WTC11 (cell line): ENCODE measurements around the gene CAMKK2. TPM values are rescaled to one million over a fixed set of nuclear protein-coding genes. Genes with fewer than 3 reads are reported as not detected.

ENCODE experiments used
- ATAC-seq: fragments of 200-7000 bp; cut with Tn5 transposase; 2 replicates; pipeline ENCODE4 v1.10.0; 2021; ENCODE audit warnings: mild to moderate bottlenecking, moderate library complexity
- CTCF ChIA-PET: fragments of 300-600 bp; sonication (Branson Sonifier 250); formaldehyde crosslinking; loops from one replicate; lab custom pipeline; 2021; ENCODE audit warnings: antibody characterized with exemption; lab: Charles Lee
- POLR2A ChIA-PET: fragments of 350-600 bp; sonication (Branson Sonifier 250); formaldehyde crosslinking; loops from one replicate; lab custom pipeline; 2021; ENCODE audit warnings: antibody characterized with exemption; lab: Charles Lee
- DNase-seq: peaks from one replicate; pipeline ENCODE4 v3.0.0; 2021; ENCODE audit warnings: low spot score
- H3K27ac Mint-ChIP-seq: 2 replicates; pipeline ENCODE4 v1.8.0; 2021; ENCODE audit warnings: mixed read lengths
- H3K27me3 Mint-ChIP-seq: 2 replicates; pipeline ENCODE4 v1.8.0; 2021; ENCODE audit warnings: low read depth, mild to moderate bottlenecking, moderate library complexity, mixed read lengths
- H3K36me3 Mint-ChIP-seq: 2 replicates; pipeline ENCODE4 v1.8.0; 2021; ENCODE audit warnings: mixed read lengths
- H3K4me1 Mint-ChIP-seq: 2 replicates; pipeline ENCODE4 v1.8.0; 2022; ENCODE audit warnings: mixed read lengths
- H3K4me3 Mint-ChIP-seq: 2 replicates; pipeline ENCODE4 v1.8.0; 2021; ENCODE audit warnings: mild to moderate bottlenecking, moderate library complexity, mixed read lengths
- H3K9me3 Mint-ChIP-seq: 2 replicates; pipeline ENCODE4 v1.8.0; 2021; ENCODE audit warnings: mixed read lengths
- EMX1 ChIP-seq: fragments of 250-450 bp; sonication (Bioruptor Pico); IDR thresholded peaks from 2 replicates; pipeline ENCODE4 v1.8.0; 2021; ENCODE audit warnings: mild to moderate bottlenecking
- GABPB1 ChIP-seq: sonication (generic); formaldehyde crosslinking; IDR thresholded peaks from 2 replicates; pipeline ENCODE4 v1.8.1; 2023; ENCODE audit warnings: mild to moderate bottlenecking, missing genetic modification reagents
- GRHL2 ChIP-seq: fragments of 250-450 bp; sonication (Bioruptor Pico); IDR thresholded peaks from 2 replicates; pipeline ENCODE4 v1.8.0; 2022; ENCODE audit warnings: mild to moderate bottlenecking, moderate library complexity; ENCODE audit not compliant: insufficient replicate concordance, severe bottlenecking
- KAT7 ChIP-seq: sonication (generic); formaldehyde crosslinking; IDR thresholded peaks from 2 replicates; pipeline ENCODE4 v1.8.1; 2023; ENCODE audit warnings: missing genetic modification reagents, mild to moderate bottlenecking, borderline replicate concordance
- MYBL2 ChIP-seq: sonication (generic); formaldehyde crosslinking; IDR thresholded peaks from 2 replicates; pipeline ENCODE4 v1.8.1; 2023; ENCODE audit warnings: mild to moderate bottlenecking, moderate library complexity, missing genetic modification reagents
- NFE2L1 ChIP-seq: sonication (generic); formaldehyde crosslinking; IDR thresholded peaks from 2 replicates; pipeline ENCODE4 v1.8.1; 2023; ENCODE audit warnings: missing genetic modification reagents
- NR2C2 ChIP-seq: sonication (generic); formaldehyde crosslinking; IDR thresholded peaks from 2 replicates; pipeline ENCODE4 v1.8.0; 2022; ENCODE audit warnings: mild to moderate bottlenecking, missing genetic modification reagents
- SMAD3 ChIP-seq: sonication (generic); formaldehyde crosslinking; IDR thresholded peaks from 2 replicates; pipeline ENCODE4 v1.8.0; 2022; ENCODE audit warnings: missing genetic modification reagents, mild to moderate bottlenecking, borderline replicate concordance
- SOX15 ChIP-seq: fragments of 250-450 bp; sonication (Bioruptor Pico); IDR thresholded peaks from 2 replicates; pipeline ENCODE4 v1.9.0; 2021; ENCODE audit warnings: mild to moderate bottlenecking
- ZMAT4 ChIP-seq: fragments of 250-450 bp; sonication (Bioruptor Pico); IDR thresholded peaks from 2 replicates; pipeline ENCODE4 v1.9.0; 2021; ENCODE audit warnings: mild to moderate bottlenecking
- ZNF232 ChIP-seq: sonication (generic); formaldehyde crosslinking; IDR thresholded peaks from 2 replicates; pipeline ENCODE4 v1.8.0; 2022; ENCODE audit warnings: mild to moderate bottlenecking, missing genetic modification reagents
- ZNF263 ChIP-seq: sonication (generic); formaldehyde crosslinking; IDR thresholded peaks from 2 replicates; pipeline ENCODE4 v1.8.1; 2022; ENCODE audit warnings: low read depth, mild to moderate bottlenecking, moderate library complexity, missing genetic modification reagents
- ZNF281 ChIP-seq: sonication (generic); formaldehyde crosslinking; IDR thresholded peaks from 2 replicates; pipeline ENCODE4 v1.8.0; 2023; ENCODE audit warnings: mild to moderate bottlenecking, missing genetic modification reagents
- ZNF416 ChIP-seq: fragments of 250-450 bp; sonication (Bioruptor Pico); IDR thresholded peaks from 2 replicates; pipeline ENCODE4 v1.9.0; 2021; ENCODE audit warnings: mild to moderate bottlenecking, inconsistent platforms
- total RNA-seq: library from RNA; stranded (reverse); gene quantifications from 3 replicates; pipeline ENCODE4 v1.2.3, GENCODE V29; 2021
- TF ChIP-seq, protein P1 (sequence below): sonication (generic); formaldehyde crosslinking; IDR thresholded peaks from 2 replicates; pipeline ENCODE4 v1.8.1; 2022; ENCODE audit warnings: low read depth, mild to moderate bottlenecking, moderate library complexity, missing genetic modification reagents, borderline replicate concordance
- TF ChIP-seq, protein P2 (sequence below): sonication (generic); formaldehyde crosslinking; conservative IDR thresholded peaks from 2 replicates; pipeline ENCODE4 v1.8.1; 2023; ENCODE audit warnings: mild to moderate bottlenecking, low read depth, missing genetic modification reagents, moderate library complexity
- TF ChIP-seq, protein P3 (sequence below): sonication (generic); formaldehyde crosslinking; IDR thresholded peaks from 2 replicates; pipeline ENCODE4 v1.8.1; 2022; ENCODE audit warnings: mild to moderate bottlenecking, moderate library complexity, missing genetic modification reagents
- TF ChIP-seq, protein P4 (sequence below): sonication (generic); formaldehyde crosslinking; IDR thresholded peaks from 2 replicates; pipeline ENCODE4 v1.8.1; 2022; ENCODE audit warnings: low read depth, missing genetic modification reagents, borderline replicate concordance

The CAMKK2 gene
- total RNA-seq, 1 experiment from 2014 or later: 36.5 TPM

DNA sequence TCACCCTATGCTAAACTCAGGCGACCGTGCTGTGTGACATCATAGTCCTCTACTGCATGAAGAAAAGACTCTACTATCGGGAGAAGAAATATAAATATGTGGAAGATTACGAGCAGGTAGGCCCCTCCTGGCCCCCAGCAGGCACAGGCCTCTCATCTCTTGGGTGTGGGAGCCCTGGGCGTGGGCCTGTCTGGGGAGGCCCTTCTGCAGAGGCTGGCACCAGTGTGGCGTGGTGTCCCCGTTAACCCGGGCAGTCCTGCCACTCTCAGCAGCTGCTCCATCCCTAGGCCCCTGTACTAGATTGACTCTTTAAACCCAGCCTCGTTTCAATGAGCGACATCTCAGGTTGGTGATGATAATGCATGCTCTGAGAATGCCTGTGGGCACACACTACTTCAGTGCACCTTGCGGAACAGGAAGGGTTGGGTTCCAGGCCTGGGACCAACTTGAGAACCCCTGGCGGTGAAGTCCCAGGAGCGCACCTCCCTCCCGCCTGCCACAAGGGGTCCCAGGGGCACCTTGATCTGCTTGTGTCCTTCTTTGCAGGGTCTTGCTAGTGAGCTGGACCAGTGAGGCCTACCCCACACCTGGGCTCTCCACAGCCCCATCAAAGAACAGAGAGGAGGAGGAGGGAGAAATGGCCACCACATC is 63.4 kb downstream of the CAMKK2 start:
- Mint-ChIP-seq H3K27ac (peak overlapping the region; percentile 49; the same call in 1 of the 2 replicates), H3K4me3 (no peak overlapping the region), H3K4me1 (peaks cover 9% of the 10 kb centered on the region), H3K9me3 (no peaks in the 10 kb centered on the region), H3K27me3 (no peaks in the 10 kb centered on the region), H3K36me3 (peaks cover 5% of the 10 kb centered on the region; the same call in 1 of the 2 replicates)
- DNase-seq (no peak), ATAC-seq (peak; percentile 47)
- CTCF ChIA-PET: interaction anchor here (0.5 to 1.0 kb wide), 5 partner anchors 9 to 347 kb away, joined by 3 to 5 read pairs (median 4); partner anchors contain the start of gene CAMKK2
- POLR2A ChIA-PET: no interaction called here
- no peak for TF ChIP-seq SMAD3 (CRISPR knock-in tag)

GRCh38 chr12:121232163-121232562 is 64.3 kb downstream of the CAMKK2 start:
- POLR2A ChIA-PET: no interaction called here
- H3K4me3 Mint-ChIP-seq: no peak overlapping the region
- TF ChIP-seq KAT7 (CRISPR knock-in tag) (no peak), NR2C2 (CRISPR knock-in tag) (no peak), GABPB1 (CRISPR knock-in tag) (no peak), ZNF416 (CRISPR knock-in tag) (no peak), NFE2L1 (no peak), EMX1 (CRISPR knock-in tag) (no peak), ZMAT4 (CRISPR knock-in tag) (no peak), ZNF281 (no peak), ZNF232 (CRISPR knock-in tag) (no peak), GRHL2 (CRISPR knock-in tag) (no peak), ZNF263 (CRISPR knock-in tag) (no peak), SOX15 (CRISPR knock-in tag) (no peak), MYBL2 (CRISPR knock-in tag) (no peak)
- TF ChIP-seq, protein P1, sequence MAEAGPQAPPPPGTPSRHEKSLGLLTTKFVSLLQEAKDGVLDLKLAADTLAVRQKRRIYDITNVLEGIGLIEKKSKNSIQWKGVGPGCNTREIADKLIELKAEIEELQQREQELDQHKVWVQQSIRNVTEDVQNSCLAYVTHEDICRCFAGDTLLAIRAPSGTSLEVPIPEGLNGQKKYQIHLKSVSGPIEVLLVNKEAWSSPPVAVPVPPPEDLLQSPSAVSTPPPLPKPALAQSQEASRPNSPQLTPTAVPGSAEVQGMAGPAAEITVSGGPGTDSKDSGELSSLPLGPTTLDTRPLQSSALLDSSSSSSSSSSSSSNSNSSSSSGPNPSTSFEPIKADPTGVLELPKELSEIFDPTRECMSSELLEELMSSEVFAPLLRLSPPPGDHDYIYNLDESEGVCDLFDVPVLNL (CRISPR knock-in tag): no peak
- TF ChIP-seq, protein P2, sequence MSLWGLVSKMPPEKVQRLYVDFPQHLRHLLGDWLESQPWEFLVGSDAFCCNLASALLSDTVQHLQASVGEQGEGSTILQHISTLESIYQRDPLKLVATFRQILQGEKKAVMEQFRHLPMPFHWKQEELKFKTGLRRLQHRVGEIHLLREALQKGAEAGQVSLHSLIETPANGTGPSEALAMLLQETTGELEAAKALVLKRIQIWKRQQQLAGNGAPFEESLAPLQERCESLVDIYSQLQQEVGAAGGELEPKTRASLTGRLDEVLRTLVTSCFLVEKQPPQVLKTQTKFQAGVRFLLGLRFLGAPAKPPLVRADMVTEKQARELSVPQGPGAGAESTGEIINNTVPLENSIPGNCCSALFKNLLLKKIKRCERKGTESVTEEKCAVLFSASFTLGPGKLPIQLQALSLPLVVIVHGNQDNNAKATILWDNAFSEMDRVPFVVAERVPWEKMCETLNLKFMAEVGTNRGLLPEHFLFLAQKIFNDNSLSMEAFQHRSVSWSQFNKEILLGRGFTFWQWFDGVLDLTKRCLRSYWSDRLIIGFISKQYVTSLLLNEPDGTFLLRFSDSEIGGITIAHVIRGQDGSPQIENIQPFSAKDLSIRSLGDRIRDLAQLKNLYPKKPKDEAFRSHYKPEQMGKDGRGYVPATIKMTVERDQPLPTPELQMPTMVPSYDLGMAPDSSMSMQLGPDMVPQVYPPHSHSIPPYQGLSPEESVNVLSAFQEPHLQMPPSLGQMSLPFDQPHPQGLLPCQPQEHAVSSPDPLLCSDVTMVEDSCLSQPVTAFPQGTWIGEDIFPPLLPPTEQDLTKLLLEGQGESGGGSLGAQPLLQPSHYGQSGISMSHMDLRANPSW (CRISPR knock-in tag): no peak
- TF ChIP-seq, protein P3, sequence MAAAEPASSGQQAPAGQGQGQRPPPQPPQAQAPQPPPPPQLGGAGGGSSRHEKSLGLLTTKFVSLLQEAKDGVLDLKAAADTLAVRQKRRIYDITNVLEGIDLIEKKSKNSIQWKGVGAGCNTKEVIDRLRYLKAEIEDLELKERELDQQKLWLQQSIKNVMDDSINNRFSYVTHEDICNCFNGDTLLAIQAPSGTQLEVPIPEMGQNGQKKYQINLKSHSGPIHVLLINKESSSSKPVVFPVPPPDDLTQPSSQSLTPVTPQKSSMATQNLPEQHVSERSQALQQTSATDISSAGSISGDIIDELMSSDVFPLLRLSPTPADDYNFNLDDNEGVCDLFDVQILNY (CRISPR knock-in tag): no peak
- TF ChIP-seq, protein P4, sequence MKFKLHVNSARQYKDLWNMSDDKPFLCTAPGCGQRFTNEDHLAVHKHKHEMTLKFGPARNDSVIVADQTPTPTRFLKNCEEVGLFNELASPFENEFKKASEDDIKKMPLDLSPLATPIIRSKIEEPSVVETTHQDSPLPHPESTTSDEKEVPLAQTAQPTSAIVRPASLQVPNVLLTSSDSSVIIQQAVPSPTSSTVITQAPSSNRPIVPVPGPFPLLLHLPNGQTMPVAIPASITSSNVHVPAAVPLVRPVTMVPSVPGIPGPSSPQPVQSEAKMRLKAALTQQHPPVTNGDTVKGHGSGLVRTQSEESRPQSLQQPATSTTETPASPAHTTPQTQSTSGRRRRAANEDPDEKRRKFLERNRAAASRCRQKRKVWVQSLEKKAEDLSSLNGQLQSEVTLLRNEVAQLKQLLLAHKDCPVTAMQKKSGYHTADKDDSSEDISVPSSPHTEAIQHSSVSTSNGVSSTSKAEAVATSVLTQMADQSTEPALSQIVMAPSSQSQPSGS: no peak
- peaks cover 5% of the 10 kb centered on the region; the same call in 1 of the 2 replicates for H3K36me3 Mint-ChIP-seq
- CTCF ChIA-PET: no interaction called here
- H3K4me1 Mint-ChIP-seq: peaks cover 2% of the 10 kb centered on the region; the same call in 1 of the 2 replicates
- no peak for DNase-seq
- H3K27ac Mint-ChIP-seq: no peak overlapping the region
- no peak for ATAC-seq
- H3K27me3 Mint-ChIP-seq: no peaks in the 10 kb centered on the region
- no peaks in the 10 kb centered on the region for H3K9me3 Mint-ChIP-seq
